ENCODE results near the gene HSPA12B.

DNA sequence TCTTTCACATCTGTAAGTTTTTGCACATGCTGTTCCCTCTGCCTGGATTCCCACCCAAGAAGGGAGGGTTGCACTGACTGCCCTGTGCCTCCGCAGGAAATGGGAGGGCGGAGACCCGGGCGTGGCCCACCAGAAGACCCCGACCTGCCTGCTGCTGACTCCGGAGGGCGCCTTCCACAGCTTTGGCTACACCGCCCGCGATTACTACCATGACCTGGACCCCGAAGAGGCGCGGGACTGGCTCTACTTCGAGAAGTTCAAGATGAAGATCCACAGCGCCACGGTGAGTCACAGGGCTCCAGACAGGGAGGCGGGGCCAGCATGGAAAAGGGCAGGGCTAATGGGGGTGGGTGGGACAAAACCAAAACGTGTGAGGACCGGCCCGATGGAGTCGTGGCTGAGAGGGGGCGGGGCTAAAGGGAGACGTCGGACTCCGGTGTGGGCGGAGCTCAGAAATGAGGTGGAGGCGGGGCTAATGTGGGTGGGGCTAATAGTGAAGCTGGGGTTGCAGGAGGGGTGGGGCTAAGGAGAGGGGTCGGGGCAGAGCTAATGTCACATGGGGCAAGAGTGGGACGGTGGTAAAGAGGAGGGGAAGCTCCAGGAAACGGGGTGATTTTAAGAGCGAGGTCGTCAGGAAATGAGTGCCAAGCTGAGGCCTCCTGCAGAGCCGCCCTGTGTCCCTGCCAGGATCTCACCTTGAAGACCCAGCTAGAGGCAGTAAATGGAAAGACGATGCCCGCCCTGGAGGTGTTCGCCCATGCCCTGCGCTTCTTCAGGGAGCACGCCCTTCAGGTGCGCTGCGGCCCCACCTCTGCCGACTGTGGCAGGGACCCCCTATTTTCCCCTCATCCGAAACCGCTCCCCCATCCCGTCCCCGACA, 12.6 kb downstream of the HSPA12B start:
- no peak for TF ChIP-seq POLR2A (IDR thresholded peaks at IDR 0.05; ENCODE audit: low read depth, low read length)
- no peak for TF ChIP-seq RFX5 (IDR thresholded peaks at IDR 0.05; ENCODE audit: low read depth, low read length)
- no peak for TF ChIP-seq FOS (IDR thresholded peaks at IDR 0.05; ENCODE audit: low read depth, low read length)
- TF ChIP-seq, protein P1, sequence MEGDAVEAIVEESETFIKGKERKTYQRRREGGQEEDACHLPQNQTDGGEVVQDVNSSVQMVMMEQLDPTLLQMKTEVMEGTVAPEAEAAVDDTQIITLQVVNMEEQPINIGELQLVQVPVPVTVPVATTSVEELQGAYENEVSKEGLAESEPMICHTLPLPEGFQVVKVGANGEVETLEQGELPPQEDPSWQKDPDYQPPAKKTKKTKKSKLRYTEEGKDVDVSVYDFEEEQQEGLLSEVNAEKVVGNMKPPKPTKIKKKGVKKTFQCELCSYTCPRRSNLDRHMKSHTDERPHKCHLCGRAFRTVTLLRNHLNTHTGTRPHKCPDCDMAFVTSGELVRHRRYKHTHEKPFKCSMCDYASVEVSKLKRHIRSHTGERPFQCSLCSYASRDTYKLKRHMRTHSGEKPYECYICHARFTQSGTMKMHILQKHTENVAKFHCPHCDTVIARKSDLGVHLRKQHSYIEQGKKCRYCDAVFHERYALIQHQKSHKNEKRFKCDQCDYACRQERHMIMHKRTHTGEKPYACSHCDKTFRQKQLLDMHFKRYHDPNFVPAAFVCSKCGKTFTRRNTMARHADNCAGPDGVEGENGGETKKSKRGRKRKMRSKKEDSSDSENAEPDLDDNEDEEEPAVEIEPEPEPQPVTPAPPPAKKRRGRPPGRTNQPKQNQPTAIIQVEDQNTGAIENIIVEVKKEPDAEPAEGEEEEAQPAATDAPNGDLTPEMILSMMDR (conservative IDR thresholded peaks at IDR 0.05; ENCODE audit: low read depth, low read length): no peak
- no peak for TF ChIP-seq MAFK (IDR thresholded peaks at IDR 0.05; ENCODE audit: low read depth, low read length)
- TF ChIP-seq CHD1 (IDR thresholded peaks at IDR 0.05; ENCODE audit: low read depth, low read length): no peak
- no peak for TF ChIP-seq RAD21 (IDR thresholded peaks at IDR 0.05; ENCODE audit: low read length)
- TF ChIP-seq NFE2L2 (IDR thresholded peaks at IDR 0.05; ENCODE audit: low read depth, low read length): no peak
- no peak for TF ChIP-seq SMC3 (IDR thresholded peaks at IDR 0.05; ENCODE audit: low read depth, low read length)
- TF ChIP-seq, protein P2, sequence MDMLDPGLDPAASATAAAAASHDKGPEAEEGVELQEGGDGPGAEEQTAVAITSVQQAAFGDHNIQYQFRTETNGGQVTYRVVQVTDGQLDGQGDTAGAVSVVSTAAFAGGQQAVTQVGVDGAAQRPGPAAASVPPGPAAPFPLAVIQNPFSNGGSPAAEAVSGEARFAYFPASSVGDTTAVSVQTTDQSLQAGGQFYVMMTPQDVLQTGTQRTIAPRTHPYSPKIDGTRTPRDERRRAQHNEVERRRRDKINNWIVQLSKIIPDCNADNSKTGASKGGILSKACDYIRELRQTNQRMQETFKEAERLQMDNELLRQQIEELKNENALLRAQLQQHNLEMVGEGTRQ (IDR thresholded peaks at IDR 0.05; ENCODE audit: low read depth, low read length): no peak
- TF ChIP-seq MXI1 (IDR thresholded peaks at IDR 0.05; ENCODE audit: borderline replicate concordance, low read depth, low read length): no peak
- TF ChIP-seq BHLHE40 (IDR thresholded peaks at IDR 0.05; ENCODE audit: low read depth, low read length): no peak
- no peak for TF ChIP-seq CEBPB (IDR thresholded peaks at IDR 0.05; ENCODE audit: low read depth, low read length)

Data from IMR-90 (cell line).